Endothelial cell of umbilical vein (primary cell): ENCODE data around the gene DIPK1C.

ENCODE experiments used
- EZH2 ChIP-seq: IDR thresholded peaks from 2 replicates; pipeline ENCODE4 v1.6.1; 2012; ENCODE audit warnings: borderline replicate concordance, low read depth, mild to moderate bottlenecking, moderate library complexity, low read length, inconsistent platforms; ENCODE audit not compliant: severe bottlenecking
- FOS ChIP-seq: IDR thresholded peaks from 2 replicates; pipeline ENCODE4 v1.6.1; 2011; ENCODE audit warnings: mild to moderate bottlenecking, low read length, moderate library complexity, borderline replicate concordance; ENCODE audit not compliant: insufficient read depth
- JUN ChIP-seq: IDR thresholded peaks from 2 replicates; pipeline ENCODE4 v1.6.1; 2011; ENCODE audit warnings: borderline replicate concordance, low read depth; ENCODE audit not compliant: insufficient read length, insufficient read depth
- MYC ChIP-seq: IDR thresholded peaks from one replicate; pipeline ENCODE4 v1.6.1; 2011; ENCODE audit warnings: mild to moderate bottlenecking, low read depth, low read length
- POLR2A ChIP-seq: IDR thresholded peaks from 2 replicates; pipeline ENCODE4 v1.6.1; 2012; ENCODE audit warnings: low read depth, mild to moderate bottlenecking, control low read depth, low read length
- POLR2AphosphoS5 ChIP-seq: IDR thresholded peaks from 2 replicates; pipeline ENCODE4 v1.6.1; 2012; ENCODE audit warnings: low read depth, mild to moderate bottlenecking, control low read depth, low read length, moderate library complexity; ENCODE audit not compliant: insufficient read depth
- TF ChIP-seq, protein P1 (sequence below), 2 donors: IDR thresholded peaks; 1 replicate in 1 of 2; 2 replicates in 1 of 2; pipeline ENCODE4 v1.5.1; 2011; ENCODE audit warnings: low read length in 2 of 2, mild to moderate bottlenecking in 2 of 2, moderate library complexity in 2 of 2, control low read depth in 1 of 2, inconsistent platforms in 1 of 2, low read depth in 1 of 2; ENCODE audit not compliant: insufficient read depth in 1 of 2; ENCODE audit errors: extremely low read depth in 1 of 2
- TF ChIP-seq, protein P2 (sequence below): IDR thresholded peaks from 2 replicates; pipeline ENCODE4 v1.6.1; 2011; ENCODE audit not compliant: insufficient read depth, insufficient read length

DNA sequence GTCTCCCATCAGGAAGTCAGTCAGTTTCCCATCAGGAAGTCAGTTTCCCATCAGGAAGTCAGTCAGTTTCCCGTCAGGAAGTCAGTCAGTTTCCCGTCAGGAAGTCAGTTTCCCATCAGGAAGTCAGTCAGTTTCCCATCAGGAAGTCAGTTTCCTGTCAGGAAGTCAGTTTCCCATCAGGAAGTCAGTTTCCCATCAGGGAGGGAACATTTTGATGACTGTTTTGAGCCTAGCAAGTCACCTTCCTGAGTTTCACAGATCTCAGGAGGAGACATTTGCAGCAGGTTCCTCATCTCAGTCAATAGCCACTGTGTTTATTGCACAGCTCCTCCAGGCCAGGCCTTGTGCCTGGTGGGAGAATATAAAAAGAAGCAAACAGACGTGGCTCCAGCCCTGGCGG, 31.9 kb downstream of the DIPK1C start:
- TF ChIP-seq, protein P1, sequence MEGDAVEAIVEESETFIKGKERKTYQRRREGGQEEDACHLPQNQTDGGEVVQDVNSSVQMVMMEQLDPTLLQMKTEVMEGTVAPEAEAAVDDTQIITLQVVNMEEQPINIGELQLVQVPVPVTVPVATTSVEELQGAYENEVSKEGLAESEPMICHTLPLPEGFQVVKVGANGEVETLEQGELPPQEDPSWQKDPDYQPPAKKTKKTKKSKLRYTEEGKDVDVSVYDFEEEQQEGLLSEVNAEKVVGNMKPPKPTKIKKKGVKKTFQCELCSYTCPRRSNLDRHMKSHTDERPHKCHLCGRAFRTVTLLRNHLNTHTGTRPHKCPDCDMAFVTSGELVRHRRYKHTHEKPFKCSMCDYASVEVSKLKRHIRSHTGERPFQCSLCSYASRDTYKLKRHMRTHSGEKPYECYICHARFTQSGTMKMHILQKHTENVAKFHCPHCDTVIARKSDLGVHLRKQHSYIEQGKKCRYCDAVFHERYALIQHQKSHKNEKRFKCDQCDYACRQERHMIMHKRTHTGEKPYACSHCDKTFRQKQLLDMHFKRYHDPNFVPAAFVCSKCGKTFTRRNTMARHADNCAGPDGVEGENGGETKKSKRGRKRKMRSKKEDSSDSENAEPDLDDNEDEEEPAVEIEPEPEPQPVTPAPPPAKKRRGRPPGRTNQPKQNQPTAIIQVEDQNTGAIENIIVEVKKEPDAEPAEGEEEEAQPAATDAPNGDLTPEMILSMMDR (IDR thresholded peaks at IDR 0.05; ENCODE audit: extremely low read depth in 1 of 2, insufficient read depth in 1 of 2, low read depth in 1 of 2, low read length in 2 of 2): no peak
- TF ChIP-seq POLR2A: no peak
- no peak for TF ChIP-seq POLR2AphosphoS5
- TF ChIP-seq FOS: no peak
- no peak for TF ChIP-seq MYC
- no peak for TF ChIP-seq EZH2
- TF ChIP-seq JUN: no peak
- TF ChIP-seq, protein P2, sequence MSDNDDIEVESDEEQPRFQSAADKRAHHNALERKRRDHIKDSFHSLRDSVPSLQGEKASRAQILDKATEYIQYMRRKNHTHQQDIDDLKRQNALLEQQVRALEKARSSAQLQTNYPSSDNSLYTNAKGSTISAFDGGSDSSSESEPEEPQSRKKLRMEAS: no peak
